ENCODE results near the gene NAPG.
A peak's percentile ranks its signal among the peaks of the same experiment; 100 is the strongest.
"Not testable (repeated sequence)": the region's sequence is repeated elsewhere in the genome, so short reads cannot be mapped to it uniquely, and the experiment has no call there.

Gene NAPG

GRCh38 chr18:10556251-10556650 is 30.4 kb downstream of the NAPG start:
- not testable (repeated sequence) for DNase-seq

- no peak for DNase-seq
These were observed 31.4 kb downstream of the NAPG start for GRCh38 chr18:10557085-10557677.

- DNase-seq = no peak
These were observed 32.6 kb downstream of the NAPG start for GRCh38 chr18:10558243-10558966.

DNA sequence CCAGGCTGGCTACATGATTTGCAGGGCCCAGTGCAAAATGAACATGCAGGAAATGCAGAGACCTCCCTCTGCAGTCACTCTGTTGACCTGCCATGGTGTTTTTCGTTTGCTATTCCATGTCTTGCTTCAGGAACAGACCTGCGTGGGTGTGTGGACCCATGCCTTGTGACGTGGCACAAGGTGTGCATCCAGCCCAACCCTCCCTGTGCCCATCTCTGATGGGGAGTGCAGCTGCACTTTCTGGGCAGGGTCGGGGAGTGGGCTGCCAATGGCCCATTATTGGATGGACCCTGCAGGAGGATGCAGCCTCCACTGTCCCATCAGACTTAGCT is 33.1 kb downstream of the NAPG start:
- DNase-seq = no peak

DNA sequence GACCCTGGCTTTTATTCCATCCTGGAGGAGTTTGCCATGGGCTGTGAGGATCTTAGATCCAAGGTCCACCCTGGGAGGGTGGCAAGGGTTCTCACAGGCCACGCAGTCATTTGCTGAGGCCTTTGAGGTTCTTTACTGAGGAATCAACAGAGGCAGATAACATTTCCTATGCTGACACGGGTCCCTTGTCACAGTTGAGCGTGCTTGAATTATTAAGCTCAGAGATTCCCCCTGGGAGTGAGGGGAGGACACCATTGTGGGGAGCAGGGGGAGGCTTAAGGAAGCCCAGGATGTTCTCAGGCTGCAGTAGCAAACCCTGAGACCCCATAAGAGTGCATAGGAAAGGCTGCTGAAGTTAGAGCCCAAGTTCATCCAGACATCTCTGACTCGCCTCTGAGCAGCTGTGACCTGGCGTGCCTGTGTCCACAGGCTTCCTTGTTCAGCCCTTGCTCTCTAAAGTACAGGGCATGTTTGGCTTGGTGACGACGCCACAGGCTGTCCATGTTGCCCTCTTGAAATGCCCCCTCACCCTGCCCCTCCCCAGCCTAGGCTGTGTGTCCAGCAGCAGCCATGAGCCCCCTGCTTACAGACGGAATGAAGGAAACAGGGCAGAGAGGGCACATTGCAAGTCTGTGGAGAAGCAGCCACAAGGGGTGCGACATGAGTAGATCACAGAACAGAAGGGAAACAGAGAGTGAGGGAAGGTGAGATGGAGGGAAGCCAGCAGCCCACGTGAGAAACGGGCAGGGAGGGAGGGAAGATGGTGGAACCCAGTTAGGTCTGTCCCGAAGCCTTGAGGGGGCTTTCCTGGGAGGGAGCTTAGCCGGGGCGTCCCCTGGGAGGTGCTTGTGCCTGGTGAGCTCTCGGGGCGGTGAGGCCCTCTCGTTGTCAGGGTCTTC is 34.0 kb downstream of the NAPG start:
- DNase-seq = no peak

- DNase-seq = peak; percentile 3
These were observed 34.7 kb downstream of the NAPG start for GRCh38 chr18:10560452-10561045.

DNA sequence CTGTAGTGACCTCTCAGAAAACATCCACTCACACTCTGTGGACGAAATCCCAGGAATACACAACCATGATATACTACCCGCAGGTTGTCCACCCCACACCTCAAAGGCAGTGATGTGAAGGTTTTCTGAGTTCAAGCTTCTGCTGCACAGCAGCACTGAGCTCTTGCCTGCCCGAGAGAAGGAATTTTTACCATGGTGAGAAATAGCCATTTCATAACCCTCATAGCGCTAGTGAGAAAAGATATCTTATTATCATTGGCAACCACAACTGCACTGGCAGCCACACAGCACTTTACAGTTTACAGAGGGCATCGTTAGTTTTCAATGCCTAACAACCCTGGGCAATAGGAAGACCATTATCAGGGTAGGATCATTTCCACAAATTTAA is 36.9 kb downstream of the NAPG start:
- DNase-seq = no peak

DNA sequence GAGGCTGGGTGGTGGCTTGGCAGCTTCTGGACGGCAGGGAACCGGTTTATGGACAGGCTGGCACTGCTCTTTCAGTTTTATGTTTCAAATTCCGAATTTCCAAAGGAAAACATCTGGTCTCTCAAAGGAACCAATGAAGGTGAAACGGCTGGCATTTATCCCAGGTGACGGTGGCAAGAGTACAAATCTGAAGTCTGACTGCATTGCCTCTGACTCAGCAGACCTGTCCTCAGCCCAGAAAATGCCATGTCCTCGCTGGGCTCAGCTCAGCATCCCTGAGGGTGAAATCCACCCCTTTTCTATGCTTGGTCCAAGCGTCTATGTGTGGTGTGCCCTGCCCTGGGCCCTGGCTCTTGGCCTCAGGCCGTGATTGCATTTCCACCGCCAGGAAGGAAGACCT is 38.1 kb downstream of the NAPG start:
- no peak for DNase-seq

- no peak for DNase-seq
These were observed 39.3 kb downstream of the NAPG start for GRCh38 chr18:10564975-10565773.

DNA sequence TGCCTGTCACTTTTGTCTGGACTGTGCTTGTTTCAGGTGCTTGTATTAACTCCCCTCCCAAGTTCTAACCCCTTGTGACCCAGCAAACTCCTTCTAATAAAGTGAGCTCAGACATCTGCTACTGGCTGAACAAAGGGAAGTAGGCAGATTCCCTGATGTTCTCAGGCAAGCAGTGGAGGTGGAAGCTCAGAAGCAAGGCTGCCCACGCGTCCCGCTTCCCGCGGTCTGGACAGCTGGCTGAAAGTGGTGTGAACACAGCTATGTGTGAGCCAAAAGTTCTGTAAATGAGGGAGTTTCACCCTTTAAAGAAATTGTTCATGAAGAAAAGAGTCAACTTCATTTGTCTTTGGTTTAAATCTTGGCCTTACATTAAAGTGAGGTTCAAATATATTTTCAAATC is 40.0 kb downstream of the NAPG start:
- DNase-seq = no peak

DNA sequence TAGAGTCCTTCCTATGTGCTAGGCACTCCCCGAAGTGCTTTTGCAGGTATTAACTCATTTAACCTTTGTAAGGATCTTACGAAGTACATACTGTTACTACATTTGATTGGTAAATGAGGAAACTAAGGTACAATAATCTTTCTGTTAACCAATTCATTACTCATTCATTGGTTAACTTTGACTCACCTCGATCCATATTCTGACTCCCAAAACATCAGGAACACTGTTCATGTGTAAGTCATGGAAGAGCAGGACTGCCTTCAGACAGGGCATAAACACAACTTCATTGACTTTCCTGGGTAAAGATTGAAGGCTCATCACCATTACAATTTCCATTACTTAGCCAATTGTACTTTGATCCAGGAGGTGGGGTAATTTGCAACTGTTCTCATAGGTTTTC is 40.6 kb downstream of the NAPG start:
- no peak for DNase-seq

DNA sequence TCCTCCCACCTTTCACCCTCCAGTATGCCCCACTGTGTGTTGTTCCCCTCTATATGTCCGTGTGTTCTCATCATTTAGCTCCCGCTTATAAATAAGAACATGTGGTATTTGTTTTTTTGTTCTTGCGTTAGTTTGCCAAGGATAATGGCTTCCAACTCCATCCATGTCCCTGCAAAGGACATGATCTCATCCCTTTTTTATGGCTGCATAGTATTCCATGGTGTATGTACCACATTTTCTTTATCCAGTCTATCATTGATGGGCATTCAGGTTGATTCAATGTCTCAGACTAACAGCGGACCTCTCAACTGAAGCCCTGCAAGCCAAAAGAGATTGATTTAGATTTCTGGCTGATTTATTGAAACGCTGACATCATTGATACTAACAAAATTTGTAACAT is 44.1 kb downstream of the NAPG start:
- not testable (repeated sequence) for DNase-seq

DNA sequence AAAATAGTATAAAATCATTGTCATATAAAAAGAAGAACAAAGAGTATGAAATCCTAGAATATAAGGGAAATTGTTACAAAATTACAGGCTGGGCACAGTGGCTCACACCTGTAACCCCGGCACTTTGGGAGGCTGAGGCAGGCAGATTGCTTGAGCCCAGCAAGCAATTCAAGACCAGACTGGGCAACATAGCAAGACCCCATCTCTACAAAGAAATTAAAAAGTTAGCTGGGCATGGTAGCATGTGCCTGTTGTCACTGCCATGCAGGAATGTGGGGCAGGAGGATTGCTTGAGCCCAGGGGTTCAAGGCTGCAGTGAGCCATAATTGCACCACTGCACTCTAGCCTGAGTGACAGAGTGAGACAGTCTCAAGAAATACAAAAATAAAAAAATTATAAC is 44.8 kb downstream of the NAPG start:
- no peak for DNase-seq

DNA sequence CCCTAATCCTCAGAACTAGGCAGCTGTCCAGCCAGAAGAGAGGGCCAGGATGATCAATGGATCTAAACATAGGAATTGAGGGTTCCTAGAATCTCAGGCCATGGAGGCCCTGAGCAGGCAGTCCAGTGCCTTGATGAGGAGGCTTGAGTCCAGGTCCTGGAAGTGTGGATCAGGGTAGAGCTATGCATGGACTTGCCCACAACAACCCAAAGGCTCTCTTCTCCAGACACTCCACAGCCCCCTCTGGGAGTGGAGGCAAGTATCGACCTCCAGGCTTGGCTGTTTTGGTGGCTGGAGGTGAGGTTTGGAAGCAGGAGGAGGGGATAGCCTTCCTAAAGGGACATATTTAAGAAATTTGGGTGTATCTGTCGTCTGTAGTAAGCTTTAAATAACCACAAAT is 45.7 kb downstream of the NAPG start:
- no peak for DNase-seq

DNA sequence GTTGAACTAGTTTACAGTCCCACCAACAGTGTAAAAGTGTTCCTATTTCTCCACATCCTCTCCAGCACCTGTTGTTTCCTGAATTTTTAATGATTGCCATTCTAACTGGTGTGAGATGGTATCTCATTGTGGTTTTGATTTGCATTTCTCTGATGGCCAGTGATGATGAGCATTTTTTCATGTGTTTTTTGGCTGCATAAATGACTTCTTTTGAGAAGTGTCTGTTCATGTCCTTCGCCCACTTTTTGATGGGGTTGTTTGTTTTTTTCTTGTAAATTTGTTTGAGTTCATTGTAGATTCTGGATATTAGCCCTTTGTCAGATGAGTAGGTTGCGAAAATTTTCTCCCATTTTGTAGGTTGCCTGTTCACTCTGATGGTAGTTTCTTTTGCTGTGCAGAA is 47.4 kb downstream of the NAPG start:
- not testable (repeated sequence) for DNase-seq

- not testable (repeated sequence) for DNase-seq
These were observed 48.6 kb downstream of the NAPG start for GRCh38 chr18:10574412-10574811.

GRCh38 chr18:10577842-10578572 is 52.2 kb downstream of the NAPG start:
- DNase-seq = not testable (repeated sequence)

GRCh38 chr18:10578573-10578899 is 52.7 kb downstream of the NAPG start:
- not testable (repeated sequence) for DNase-seq

DNA sequence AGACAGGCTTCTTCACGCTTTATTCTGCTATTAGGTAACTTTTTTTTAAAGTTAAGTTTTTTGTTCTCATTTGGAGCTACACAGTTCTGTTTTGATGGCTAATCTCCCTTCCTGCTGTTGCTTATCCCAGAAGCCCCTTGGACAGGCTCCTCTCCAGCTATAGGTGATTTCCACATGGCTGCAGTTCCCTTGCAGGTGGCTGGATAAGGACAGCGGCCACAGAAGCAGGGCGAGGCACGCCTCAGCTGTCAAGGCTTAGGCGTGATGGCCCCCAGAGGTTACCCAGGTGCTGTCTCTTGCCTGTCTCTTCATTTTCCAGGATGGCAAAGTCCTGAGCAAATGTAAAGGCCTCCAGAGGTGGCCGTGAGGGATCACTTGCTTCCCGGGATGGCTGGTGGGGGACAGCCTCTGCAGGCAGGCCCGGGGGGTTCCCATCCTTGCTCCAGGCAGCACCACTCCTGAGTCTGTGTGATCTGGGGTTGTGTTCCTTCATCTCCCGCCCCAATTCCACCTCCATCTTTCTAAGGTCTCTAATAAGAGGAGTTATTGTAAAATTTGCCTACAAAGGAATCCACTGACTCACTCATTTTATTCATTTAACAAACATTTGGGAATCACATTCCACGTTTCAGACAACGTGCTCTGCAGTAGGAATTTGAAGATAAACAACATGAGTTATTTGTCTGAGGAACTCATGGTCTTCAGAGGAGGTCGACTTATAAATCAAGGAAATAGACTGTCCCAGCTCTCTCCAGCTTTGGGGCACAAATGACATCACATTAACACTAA is 53.4 kb downstream of the NAPG start:
- DNase-seq = no peak

DNA sequence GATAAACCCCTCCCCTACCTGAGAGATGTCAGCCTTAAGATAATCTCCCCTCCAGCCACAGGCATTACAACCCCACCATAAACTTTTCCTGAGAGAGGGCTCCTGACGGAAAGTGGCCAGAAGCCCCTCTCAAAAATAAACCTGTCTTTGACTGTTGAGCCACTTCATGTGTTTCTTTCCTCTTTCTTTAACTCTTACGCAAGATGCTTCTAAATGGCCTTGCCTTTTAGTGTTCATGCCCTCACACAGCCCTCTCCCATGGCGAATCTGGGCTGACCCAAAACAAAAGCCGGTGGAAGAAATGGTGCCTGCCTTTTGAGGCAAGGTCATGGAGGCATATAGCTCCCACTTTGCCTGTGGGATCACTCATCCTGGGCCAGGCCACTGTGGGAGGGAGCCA is 54.4 kb downstream of the NAPG start:
- no peak for DNase-seq

GRCh38 chr18:10585260-10585659 is 59.4 kb downstream of the NAPG start:
- no peak for DNase-seq

Data from GOT3 (cell line).